A172 (cell line): ENCODE data around the gene C17orf100. TPM values are rescaled to one million over a fixed set of nuclear protein-coding genes. Genes with fewer than 3 reads are reported as not detected.
"Not testable (repeated sequence)": the region's sequence is repeated elsewhere in the genome, so short reads cannot be mapped to it uniquely, and the experiment has no call there.

ENCODE experiments used
- DNase-seq: peaks from one replicate; pipeline ENCODE4 v3.0.0-alpha.2; 2015; ENCODE audit warnings: low spot score
- total RNA-seq: library from RNA; depleted of rRNA; stranded (reverse); fragments of >200 nt; shearing (Covaris generic); gene quantifications from 2 replicates; pipeline ENCODE4 v1.2.3, GENCODE V29; 2014; rRNA removed

The C17orf100 gene
- total RNA-seq, 1 experiment from 2014 or later, result 0.24 TPM

DNA sequence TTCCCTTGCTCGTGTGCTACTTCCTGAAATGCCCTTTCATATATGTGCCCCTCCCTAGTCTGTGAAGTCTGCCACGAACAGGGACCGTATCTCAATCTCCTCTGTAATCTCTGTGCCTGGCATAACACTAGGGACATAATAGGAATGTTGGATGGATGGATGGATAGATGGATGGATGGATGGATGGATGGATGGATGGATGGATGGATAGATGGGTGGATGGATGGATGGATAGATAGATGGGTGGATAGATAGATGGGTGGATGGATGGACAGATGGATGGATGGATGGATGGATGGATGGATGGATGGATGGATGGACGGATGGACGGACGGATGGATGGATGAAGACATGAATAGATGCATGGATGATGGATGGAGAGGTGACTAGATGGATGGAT lies 40.4 kb downstream of the C17orf100 start:
- DNase-seq, result not testable (repeated sequence)

DNA sequence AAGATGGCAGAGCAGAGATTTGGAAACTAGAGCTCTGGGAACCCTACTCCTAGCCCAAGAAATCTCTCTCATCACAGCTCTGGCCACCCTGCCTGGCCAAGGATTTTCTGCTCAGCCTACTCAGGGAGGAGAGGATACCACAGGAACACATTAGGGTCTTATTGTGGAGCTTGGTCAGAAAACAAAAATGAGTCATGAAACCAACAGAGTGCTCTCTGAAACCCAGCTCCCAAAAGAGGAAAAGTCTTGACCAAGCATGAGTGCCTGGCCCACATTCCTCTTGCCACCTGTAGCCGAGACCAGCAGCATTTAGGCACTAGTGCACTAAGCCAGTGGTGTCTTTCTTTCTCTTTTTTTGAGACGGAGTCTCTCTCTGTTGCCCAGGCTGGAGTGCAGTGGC lies 43.5 kb downstream of the C17orf100 start:
- DNase-seq, result no peak

DNA sequence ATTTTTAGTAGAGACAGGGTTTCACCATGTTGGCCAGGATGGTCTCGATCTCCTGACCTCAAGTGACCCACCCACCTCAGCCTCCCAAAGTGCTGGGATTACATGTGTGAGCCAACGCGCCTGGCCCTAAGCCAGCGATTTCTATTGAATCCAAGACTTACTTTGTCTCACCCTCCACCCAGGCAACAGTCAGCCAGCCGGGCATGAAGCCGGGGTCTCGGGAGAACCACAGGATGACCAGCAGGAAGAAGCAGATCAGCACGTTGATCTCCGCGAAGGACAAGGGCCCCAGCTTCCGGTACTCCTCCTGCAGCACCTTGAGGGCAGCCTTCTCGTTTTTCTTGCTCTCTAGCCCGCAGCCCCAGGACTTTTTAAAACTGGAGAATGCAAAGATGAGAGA lies 44.0 kb downstream of the C17orf100 start:
- no peak for DNase-seq

DNA sequence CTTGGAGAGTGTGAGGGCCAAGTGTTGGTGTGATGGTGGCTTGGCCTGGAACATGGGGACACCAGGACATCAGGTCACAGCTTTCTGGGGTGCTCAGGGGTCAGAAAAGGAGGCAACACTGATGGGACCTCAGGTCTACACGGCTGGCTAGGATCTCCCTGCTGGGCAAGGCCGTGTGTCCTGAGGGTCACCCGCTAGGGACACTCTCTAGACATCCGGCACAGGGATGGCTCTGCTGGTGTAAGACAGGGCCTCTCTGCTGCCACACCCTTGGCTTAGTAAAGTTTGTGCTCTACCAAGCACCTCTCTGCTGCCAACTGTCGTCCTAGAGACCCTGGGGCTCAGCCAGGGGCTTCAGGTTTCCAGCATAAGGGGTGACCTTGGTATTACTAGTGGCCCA lies 45.3 kb downstream of the C17orf100 start:
- DNase-seq, result no peak

DNA sequence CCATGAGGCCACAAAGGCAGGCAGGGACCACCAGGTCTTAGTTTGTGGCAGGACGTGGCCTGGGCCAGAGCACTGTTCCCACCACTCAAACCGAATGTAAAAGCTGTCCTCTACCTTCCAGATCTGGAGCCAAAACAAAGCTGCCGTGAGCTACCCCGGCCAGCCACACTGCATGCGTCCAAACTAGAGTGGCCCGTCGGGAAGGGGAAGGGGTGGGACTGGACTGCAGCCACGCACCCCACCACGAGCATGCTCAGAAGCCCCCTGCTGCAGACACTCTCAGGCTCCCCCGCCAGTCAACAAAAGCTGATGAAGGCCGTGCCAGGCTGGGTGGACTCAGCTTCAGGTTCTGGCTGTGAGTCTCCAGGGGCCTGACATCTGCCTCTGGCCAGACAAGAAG lies 46.4 kb downstream of the C17orf100 start:
- DNase-seq, result no peak

DNA sequence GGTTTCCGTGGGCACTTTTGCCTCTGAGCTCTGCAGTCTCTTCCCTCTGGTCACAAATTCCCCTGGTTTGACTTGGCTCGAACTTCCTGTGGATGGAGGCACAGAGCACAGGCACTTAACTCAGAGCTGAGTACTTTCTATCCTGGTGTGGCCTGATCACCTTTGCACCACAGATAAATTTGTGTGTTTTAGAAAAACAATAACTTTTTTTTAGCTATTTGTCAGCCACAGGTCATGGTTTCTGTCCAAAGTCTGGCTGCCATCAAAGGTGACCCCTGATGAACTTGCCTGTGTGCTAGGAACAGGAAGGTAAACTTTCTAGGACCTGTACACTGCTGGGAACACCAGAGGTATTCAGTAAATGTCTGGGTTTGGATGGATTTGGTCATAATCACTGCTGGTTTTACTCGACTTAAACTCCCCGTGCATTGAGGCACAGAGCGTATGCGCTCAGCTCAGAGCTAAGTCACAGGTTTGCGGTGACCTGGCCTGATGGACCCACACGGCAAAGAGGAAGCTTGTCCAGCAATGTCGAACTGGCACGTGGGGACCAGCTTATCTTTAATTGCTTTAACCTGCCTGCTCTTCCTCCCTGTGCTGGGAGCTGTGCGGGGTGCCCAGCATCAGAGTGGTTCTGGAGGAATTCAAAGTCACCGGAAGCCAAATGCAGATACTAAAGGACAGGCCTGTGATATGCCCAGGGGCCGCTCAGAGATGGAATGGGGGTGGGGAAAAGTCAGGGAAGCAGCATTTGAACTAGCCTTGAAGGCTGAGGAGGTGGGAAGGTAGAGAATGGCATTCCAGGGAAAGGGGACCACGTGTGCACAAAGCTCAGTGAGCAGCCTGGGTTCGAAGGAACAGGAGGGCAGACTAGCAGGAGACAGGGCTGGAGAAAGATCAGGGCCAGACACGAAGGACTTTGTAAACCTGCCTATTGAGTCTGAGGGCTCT lies 48.7 kb downstream of the C17orf100 start:
- DNase-seq, result no peak

DNA sequence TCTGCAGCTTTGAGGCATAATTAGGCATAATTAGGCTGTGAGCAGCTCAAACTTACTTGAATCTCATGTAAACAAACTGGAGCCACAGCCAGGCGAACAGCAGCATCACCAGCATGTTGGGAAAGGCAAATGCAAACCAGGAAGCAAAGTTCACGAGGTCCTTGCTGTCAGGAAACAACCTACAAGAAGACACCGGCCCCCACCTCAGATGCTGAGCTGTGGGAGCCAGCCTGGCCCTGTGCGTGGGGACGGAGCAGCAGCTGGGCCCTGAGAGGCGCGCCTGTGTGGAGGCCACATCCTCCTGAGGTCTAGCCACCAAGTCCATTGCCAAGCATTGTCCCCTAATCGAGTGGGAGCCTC lies 49.4 kb downstream of the C17orf100 start:
- no peak for DNase-seq

DNA sequence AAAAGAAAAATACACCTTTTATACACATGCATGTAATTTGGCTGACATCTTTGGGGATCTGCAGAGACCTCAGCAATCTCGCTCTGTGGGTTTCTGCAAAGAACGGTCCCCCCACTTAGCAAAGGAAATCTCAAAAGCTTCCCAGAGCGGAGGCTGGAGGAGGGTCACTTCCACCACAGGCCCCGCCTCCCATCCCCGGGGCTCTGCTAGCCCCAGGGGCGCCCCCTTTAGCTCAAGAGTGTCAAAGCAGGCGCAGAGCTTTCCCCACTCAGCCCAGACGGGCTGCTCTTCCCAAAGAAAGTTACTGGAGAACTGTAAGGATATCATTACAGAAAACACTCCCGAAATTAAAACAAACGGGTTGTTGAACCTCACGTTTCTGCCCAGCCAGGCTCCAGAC lies 50.2 kb downstream of the C17orf100 start:
- peak; percentile 37 for DNase-seq

DNA sequence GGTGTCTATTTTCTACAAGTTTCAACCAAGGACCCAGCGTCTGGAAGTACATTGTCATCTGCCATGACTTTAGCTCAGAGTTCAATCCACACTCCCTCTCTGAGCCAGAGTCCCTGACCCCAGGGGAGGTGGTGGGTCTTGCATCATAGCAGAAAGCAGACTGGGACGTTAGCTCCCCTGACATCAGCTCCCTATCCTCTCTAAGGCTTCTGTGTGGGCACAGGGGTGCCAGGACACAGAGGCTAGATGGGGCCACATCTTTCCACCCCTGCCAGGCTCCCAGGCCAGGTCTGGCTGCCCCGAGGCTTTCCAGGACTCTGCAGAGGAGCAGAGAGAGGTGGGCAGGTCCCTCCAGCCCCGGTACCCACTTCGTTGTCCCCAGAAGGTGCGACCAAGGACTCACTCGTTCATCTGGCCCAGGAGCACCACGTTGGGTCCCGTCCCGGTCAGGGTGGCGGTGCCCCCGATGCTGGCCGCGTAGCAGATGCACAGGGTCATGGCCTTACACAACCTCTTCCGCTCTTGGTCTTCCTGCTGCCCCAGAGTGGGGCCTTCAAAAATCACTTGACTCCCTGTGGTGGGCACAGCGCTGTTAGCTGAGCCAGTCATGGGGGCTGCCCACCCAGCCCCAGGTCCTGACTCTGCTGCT lies 51.1 kb downstream of the C17orf100 start:
- no peak for DNase-seq

Other genes with a start within 250 kb of the C17orf100 start
- gene AIPL1, start 216.6 kb upstream of the C17orf100 start, total RNA-seq, result not detected in 2 replicates
- gene PIMREG, start 207.3 kb upstream of the C17orf100 start, total RNA-seq, result 81.2 and 96.3 TPM in 2 replicates
- 9.8 and 13.0 TPM in 2 replicates for gene PITPNM3, start 95.2 kb upstream of the C17orf100 start, total RNA-seq
- 18.8 and 21.7 TPM in 2 replicates for gene KIAA0753, start 11.1 kb upstream of the C17orf100 start, total RNA-seq
- gene TXNDC17, start 10.7 kb upstream of the C17orf100 start, total RNA-seq, result 128 and 236 TPM in 2 replicates
- gene MED31, start 157 bp upstream of the C17orf100 start, total RNA-seq, result 28.1 and 29.1 TPM in 2 replicates
- 0.10 TPM in 1 of 2 replicates, not detected in the other for gene SLC13A5, start 61.6 kb downstream of the C17orf100 start, total RNA-seq
- gene XAF1, start 104.3 kb downstream of the C17orf100 start, total RNA-seq, result not detected in 2 replicates
- gene FBXO39, start 124.5 kb downstream of the C17orf100 start, total RNA-seq, result 0.31 TPM in 1 of 2 replicates, not detected in the other
- not detected in 2 replicates for gene TEKT1, start 180.0 kb downstream of the C17orf100 start, total RNA-seq